HG02852 (cell line): Measurements from ENCODE around the gene SLFNL1.

Source experiments
- ATAC-seq: cut with Tn5 transposase; IDR thresholded peaks from one replicate; pipeline ENCODE4 v1.9.1; 2021; ENCODE audit warnings: mild to moderate bottlenecking, moderate library complexity; ENCODE audit not compliant: unreplicated experiment

The SLFNL1 gene

GRCh38 chr1:40966417-40966816 is 55.1 kb downstream of the SLFNL1 start:
- no peak for ATAC-seq
